Duodenal mucosa (tissue), 2 donors: ENCODE results near the gene CDCA4.
A peak's percentile ranks its signal among the peaks of the same experiment; 100 is the strongest.

ENCODE experiments used
- H3K27ac ChIP-seq: one replicate; pipeline ENCODE4 v1.7.0; 2013; ENCODE audit warnings: low read depth, low read length
- H3K27me3 ChIP-seq, 2 donors: one replicate each; pipeline ENCODE4 v1.7.0; 2013; ENCODE audit warnings: low read length in 2 of 2, control low read depth in 1 of 2; ENCODE audit not compliant: insufficient read depth in 2 of 2, control insufficient read depth in 1 of 2
- H3K36me3 ChIP-seq, 2 donors: one replicate each; pipeline ENCODE4 v1.7.0; 2013; ENCODE audit warnings: low read length in 2 of 2, control low read depth in 1 of 2; ENCODE audit not compliant: insufficient read depth in 2 of 2, control insufficient read depth in 1 of 2
- H3K4me1 ChIP-seq, 2 donors: one replicate each; pipeline ENCODE4 v1.7.0; 2013; ENCODE audit warnings: low read length in 2 of 2, control low read depth in 1 of 2; ENCODE audit not compliant: insufficient read depth in 2 of 2, control insufficient read depth in 1 of 2
- H3K4me3 ChIP-seq, 2 donors: one replicate each; pipeline ENCODE4 v1.7.0; 2013; ENCODE audit warnings: low read length in 2 of 2, low read depth in 1 of 2
- H3K9ac ChIP-seq, 2 donors: one replicate each; pipeline ENCODE4 v1.7.0; 2013; ENCODE audit warnings: low read length in 2 of 2, low read depth in 1 of 2
- H3K9me3 ChIP-seq, 2 donors: one replicate each; pipeline ENCODE4 v1.7.0; 2013; ENCODE audit warnings: low read length in 2 of 2, control low read depth in 1 of 2; ENCODE audit not compliant: control insufficient read depth in 1 of 2

Gene CDCA4

DNA sequence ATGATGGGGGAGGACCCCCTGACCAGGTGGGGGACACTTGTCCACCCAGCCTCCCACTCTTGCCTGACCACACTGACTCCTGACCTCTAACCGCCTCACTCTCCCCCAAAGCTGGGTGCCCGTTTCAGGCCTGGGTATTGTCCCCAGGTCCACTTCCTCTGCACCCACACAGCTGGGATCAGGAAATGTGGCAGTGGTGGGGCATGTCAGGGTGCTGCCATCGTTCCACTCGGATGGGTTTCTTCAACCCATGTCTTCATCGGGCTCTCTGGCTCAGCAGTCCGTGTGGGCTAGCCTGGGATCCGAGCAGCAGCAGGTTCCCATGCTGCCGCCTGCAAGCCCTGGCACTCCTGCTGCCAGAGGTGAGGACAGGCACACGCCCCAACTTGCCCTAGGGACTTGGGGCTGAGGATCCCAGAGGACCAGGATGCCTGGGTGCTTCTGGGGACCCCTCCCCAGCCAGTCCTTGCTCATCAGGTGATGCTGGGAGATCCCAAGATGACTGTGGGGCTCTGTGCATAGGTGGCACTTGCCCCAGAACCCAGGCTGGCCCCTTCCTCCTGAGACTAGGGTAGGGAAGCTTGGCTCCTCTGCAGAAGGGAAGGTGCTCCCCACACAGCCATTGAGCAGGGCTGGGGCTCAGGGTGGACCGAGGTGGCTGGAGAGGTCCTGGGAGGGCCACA is 38.2 kb downstream of the CDCA4 start:
- Histone ChIP-seq H3K9ac (no peak overlapping the region), H3K4me1 (peaks cover 9 to 13% of the 10 kb centered on the region in 2 donors), H3K9me3 (no peaks in the 10 kb centered on the region), H3K27me3 (peaks cover 9 to 12% of the 10 kb centered on the region in 2 donors), H3K36me3 (no peaks in the 10 kb centered on the region), H3K27ac (no peak overlapping the region), H3K4me3 (no peak overlapping the region)

DNA sequence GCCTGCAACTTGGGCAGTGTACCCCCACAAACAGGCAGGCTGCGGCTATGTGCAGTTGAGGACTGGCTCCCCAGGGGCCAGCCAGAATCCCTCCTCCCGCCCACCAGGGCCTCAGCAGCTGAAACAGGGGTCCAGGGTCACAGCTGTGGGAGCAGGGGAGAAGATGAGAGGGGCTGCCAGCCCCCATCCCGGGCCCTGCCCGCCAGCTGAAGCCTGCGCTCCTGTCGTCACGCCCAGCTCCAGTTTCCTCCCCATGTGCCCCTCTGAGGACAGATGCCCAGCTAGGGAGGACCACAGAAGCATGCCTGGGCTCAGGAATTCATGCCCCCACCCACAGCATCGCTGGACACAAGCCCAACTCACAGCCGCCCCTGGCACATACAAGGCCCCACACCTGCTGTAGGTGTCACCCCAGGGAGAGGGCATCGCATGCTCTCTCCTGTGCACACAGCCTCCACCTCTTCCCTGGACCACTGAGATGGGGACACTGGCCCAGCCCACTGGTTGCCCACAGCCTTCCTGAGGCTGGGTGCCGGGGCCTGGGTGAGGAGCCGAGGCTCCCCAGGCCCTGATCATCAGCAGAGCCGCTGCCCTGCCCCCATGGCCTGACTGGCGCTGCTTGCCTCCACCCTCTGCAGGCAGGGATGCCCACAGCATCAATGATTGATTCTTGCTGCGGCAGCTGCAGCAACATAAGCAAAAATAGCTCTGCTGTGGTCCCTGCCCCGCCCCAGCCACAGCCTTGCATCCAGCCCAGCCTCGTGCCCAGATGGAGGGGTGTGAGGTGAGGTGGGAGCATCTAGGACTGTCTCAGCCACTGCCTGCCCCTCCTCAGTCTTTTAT is 39.0 kb downstream of the CDCA4 start:
- peaks cover 16 to 17% of the 10 kb centered on the region in 2 donors for H3K4me1 ChIP-seq

DNA sequence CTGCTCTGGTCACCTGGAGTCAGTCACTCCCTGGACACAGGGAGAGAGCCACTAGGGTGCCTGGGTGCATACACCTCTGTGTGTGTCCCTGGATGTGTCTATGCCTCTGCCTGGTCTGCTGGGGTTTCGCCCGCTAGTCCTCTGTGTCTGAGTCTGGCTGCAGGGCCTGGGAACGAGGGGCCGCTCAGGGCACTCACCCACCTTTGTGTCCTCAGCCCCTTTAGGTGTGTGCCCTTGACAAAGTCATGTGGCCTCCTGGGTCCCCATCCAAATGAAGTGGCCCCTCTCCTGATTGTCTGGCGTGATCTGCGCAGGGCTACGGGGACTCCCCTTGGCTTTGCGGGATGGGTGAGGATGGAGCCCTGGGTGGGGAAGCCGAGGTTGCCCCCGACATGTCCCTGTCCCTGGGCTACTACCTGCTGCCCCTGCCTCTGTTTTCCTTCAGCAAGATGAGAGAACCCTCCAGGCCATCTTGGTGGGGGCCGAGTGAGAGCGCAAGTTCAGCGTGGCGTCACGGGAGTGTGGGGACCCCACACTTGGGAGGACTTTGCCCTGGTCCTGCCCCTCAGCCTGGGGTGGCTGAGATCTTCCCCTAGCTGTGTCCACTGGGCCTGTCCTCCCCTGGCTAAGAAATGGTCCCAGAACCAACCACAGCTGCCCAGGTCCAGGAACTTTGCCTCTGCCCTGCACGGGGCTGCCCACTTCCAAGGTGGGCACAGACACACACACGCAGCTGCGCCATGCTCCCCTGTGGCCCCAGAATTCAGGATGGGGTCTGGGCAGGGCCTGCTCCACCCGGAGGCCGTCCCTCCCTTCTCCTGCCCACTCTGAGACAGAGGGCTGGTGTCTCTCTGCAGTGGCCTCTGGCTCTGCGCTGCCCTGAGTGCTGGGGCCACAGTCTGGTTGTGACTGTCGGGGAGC is 40.0 kb downstream of the CDCA4 start:
- peaks cover 15 to 20% of the 10 kb centered on the region in 2 donors for H3K4me1 ChIP-seq
- no peak overlapping the region for H3K9ac ChIP-seq
- H3K36me3 ChIP-seq = no peaks in the 10 kb centered on the region
- no peak overlapping the region for H3K27ac ChIP-seq
- H3K4me3 ChIP-seq = no peak overlapping the region
- peaks cover 21 to 27% of the 10 kb centered on the region in 2 donors for H3K27me3 ChIP-seq
- no peaks in the 10 kb centered on the region for H3K9me3 ChIP-seq

More for the DNA sequence above, 39.0 kb downstream of the CDCA4 start:
- H3K27ac ChIP-seq = no peak overlapping the region
- no peak overlapping the region for H3K9ac ChIP-seq
- H3K27me3 ChIP-seq = peaks cover 16 to 20% of the 10 kb centered on the region in 2 donors
- no peaks in the 10 kb centered on the region for H3K36me3 ChIP-seq
- H3K9me3 ChIP-seq = no peaks in the 10 kb centered on the region
- H3K4me3 ChIP-seq = no peak overlapping the region

DNA sequence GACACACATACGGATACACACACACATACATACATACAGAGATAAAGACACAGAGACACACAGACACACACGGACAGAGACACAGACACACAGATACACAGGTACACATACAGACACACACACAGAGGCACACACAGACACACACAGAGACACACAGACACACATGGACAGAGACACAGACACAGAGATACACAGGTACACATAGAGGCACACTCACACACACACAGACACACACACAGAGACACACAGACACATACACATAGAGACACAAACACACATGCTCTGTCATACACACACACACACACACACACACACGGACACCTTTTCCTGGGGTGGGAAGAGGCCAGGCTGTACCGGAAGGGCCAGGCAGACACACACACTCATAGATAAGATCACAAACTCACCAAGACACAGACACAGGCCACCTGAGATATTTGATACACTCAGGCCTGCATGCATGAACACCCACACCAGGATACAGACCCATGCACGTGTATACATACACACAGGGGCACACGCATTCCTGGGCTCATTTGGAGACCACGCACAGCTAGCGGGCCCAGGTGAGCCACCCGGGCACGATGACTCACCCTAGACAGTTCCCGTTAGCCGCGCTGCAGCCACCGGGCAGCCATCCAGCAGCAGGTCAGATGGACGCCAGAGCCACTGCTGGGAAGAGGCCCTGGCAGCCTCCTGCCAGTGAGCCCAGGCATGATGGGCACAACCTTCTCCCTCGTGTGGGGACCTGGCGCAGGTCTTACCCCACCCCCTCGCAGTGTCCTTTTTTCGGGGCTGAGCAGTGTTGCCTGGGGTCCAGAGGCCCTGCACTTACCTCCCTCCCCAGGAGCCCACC is 40.9 kb downstream of the CDCA4 start:
- H3K9me3 ChIP-seq = no peaks in the 10 kb centered on the region
- H3K4me3 ChIP-seq = no peak overlapping the region
- H3K27me3 ChIP-seq = peaks cover 21 to 27% of the 10 kb centered on the region in 2 donors
- peaks cover 20 to 26% of the 10 kb centered on the region in 2 donors for H3K4me1 ChIP-seq
- no peaks in the 10 kb centered on the region for H3K36me3 ChIP-seq
- no peak overlapping the region for H3K9ac ChIP-seq
- H3K27ac ChIP-seq = no peak overlapping the region

DNA sequence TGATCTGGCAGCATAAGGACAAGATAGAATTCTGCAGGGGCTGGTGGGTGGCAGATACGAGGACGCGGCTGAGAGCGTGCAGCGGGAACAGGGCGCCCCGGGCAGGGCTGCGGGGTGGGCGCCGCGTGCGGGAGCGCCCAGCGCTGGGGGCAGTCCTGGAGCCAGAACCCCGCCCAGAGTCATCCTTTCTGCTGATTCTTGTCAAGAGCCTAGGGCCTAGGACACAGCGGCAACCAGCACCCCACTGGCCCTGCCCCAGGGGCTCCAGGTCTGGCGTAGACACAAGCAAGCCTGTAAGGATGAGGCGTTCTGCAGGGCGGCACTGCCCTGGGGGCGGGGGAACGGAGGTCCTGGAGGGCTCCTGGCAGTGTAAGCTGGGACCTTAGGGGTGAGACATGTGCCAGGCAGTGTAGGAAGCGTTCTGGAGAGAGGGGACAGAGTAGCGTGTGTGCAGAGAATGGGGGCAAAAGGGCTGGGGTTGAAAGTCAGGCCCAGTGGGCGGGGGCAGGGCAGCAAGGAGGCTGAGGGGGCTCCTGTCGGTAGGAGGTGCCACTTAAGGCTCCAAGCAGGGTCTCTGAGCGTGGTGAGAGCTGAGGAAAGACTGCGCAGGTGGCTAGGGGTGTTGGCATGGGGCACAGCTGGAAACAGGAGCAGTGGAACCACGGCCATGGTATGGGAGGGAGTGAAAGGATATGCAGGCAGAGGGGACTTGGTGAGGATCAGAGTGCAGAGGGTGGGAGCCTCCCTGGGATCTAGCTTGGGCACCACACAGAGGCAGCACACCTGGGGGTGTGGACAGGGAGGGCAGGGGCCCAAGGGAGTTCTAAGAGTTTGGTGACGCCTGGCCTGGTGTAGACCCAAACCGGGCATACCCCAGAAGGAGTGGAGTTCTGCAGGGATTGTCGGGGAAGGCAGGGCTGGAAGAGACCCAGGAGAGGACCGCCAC is 41.9 kb downstream of the CDCA4 start:
- H3K36me3 ChIP-seq = no peaks in the 10 kb centered on the region
- peaks cover 24 to 27% of the 10 kb centered on the region in 2 donors for H3K27me3 ChIP-seq
- H3K9ac ChIP-seq = no peak overlapping the region
- no peak overlapping the region for H3K4me3 ChIP-seq
- peaks cover 20 to 31% of the 10 kb centered on the region in 2 donors for H3K4me1 ChIP-seq
- H3K27ac ChIP-seq = no peak overlapping the region
- no peaks in the 10 kb centered on the region for H3K9me3 ChIP-seq

DNA sequence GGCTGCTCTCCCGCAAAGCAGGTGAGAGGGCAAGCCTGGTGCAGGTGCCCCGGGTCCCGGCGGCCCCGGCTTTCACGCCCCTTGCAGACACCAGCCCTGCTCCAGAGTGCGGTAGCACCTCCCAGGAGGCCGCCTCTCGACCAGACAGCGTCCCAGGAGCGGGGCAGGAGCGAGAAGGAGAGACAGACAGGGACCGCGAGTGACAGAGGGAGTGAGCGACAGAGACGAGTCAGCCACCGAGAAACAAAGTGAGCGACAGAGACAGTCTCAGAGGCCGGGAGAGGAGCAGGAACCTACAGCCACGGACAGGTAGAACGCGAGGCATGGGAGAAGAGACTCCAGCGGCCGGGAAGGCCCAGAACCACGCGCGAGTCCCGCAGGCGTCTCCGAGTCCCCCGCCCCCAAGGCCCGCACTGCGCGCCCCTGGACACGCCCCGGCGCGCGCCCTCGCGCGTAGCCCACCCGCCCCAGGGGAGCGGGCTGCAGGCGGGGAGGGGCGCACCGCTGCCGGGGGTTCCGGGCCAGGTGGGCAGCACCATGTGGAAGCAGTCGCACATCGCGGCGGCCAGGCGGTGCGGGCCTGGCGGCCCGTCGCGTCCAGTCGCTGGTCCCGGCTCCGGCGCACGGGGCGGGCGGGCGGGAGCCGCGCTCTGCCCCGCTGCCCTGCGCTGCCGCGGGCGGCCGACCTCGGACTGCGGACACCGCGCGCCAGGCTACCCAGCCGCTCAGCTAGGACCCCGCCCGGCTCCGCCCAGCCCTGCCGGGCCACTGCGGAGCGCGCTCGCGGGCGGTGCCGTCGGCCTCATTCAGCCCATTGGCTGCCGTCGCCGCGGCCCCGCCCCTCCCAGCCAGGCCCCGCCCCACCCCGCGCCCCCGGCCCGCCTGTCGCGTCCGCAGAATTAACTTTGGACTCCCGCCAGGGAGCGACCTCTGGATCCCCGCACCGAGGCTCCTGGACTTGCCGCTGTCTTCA is 42.9 kb downstream of the CDCA4 start, which contains the start of gene AHNAK2:
Gene AHNAK2, minus strand, starts transcription at position 694 of the 973 bp plus-strand sequence. Its CDS starts 137 bp downstream, at position 557.
- Histone ChIP-seq H3K27me3 (peaks cover 24 to 29% of the 10 kb centered on the region in 2 donors), H3K4me1 (peaks cover 26 to 38% of the 10 kb centered on the region in 2 donors), H3K4me3 (peak within 1 kb of the TSS; percentile 49 to 55), H3K9me3 (no peaks in the 10 kb centered on the region), H3K27ac (no peak within 1 kb of the TSS), H3K9ac (peak within 1 kb of the TSS; percentile 26 to 29), H3K36me3 (no peaks in the 10 kb centered on the region)

DNA sequence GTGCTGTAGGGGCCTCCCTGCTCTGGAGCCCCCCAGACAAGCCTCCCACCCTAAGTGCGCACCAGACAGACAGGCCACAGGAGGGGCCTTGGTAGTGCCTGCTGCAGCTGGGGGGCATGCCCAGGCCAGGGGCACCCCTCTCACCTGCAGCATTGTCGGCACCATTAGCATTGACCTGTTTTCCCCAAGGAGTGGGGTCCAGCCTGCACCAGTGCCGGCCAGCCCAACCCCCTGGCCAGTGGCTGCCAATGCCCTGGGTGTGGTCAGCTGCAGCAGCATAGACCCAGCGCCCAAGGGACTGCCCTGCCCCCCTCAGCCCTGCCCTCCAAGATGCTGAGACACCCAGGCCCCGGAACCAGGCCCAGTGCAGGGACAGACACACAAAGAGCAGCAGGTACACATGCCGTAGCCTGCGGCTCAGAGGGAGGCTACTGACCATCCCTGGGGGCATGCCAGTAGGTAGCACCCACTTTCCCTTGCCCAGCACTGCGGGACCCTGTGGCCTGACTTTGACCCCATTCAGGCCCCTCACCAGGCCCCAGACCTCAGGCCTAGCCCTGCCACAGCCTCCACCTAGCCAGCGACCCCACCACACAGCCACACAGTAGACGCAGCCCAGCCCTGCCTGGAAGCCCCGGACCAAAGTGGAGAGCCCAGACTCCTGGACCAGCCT is 43.7 kb downstream of the CDCA4 start:
- Histone ChIP-seq H3K27ac (no peak overlapping the region), H3K4me3 (peak overlapping the region; percentile 49 to 55)

More for the DNA sequence above, 43.7 kb downstream of the CDCA4 start:
- no peaks in the 10 kb centered on the region for H3K36me3 ChIP-seq
- H3K9ac ChIP-seq = peak overlapping the region in 1 of 2 donors; percentile 26
- no peaks in the 10 kb centered on the region for H3K9me3 ChIP-seq
- peaks cover 34 to 47% of the 10 kb centered on the region in 2 donors for H3K4me1 ChIP-seq
- peaks cover 24 to 34% of the 10 kb centered on the region in 2 donors for H3K27me3 ChIP-seq
